Tibial artery (tissue), 4 donors: ENCODE data around the gene DTNB.

Source experiments
- DNase-seq, 2 donors: peaks; one replicate each; pipeline ENCODE4 v3.0.0-alpha.2; 2019
- H3K27ac ChIP-seq, 2 donors: fragments of 200-600 bp; sonication (generic) in 1 of 2; 1 replicate in 1 of 2; 2 replicates in 1 of 2; pipeline ENCODE4 v1.5.1; 2018 to 2019; ENCODE audit warnings: mild to moderate bottlenecking in 1 of 2
- H3K27me3 ChIP-seq, 2 donors: fragments of 200-600 bp; sonication (generic) in 1 of 2; one replicate each; pipeline versions ENCODE4 v1.5.1 to v1.6.0; 2016 to 2019
- H3K36me3 ChIP-seq, 3 donors: fragments of 200-600 bp; sonication (generic) in 2 of 3; one replicate each; pipeline ENCODE4 v1.5.1; 2016 to 2019; ENCODE audit warnings: mild to moderate bottlenecking in 2 of 3
- H3K4me1 ChIP-seq, 4 donors: fragments of 200-600 bp; sonication (generic) in 2 of 4; 1 replicate in 3 of 4; 2 replicates in 1 of 4; pipeline ENCODE4 v1.5.1; 2016 to 2019
- H3K4me3 ChIP-seq, 2 donors: fragments of 200-600 bp; sonication (generic) in 1 of 2; 1 replicate in 1 of 2; 2 replicates in 1 of 2; pipeline ENCODE4 v1.5.1; 2018 to 2019; ENCODE audit warnings: mild to moderate bottlenecking in 2 of 2
- H3K9me3 ChIP-seq, 3 donors: fragments of 200-600 bp; sonication (generic) in 1 of 3; one replicate each; pipeline ENCODE4 v1.5.1; 2016 to 2019
- CTCF ChIP-seq, 2 experiments: fragments of 200-600 bp in 1 of 2; fragments of 450-650 bp in 1 of 2; IDR thresholded peaks; one replicate each; pipeline ENCODE4 v1.5.1; 2017 to 2019; ENCODE audit warnings: antibody characterized with exemption in 2 of 2, mild to moderate bottlenecking in 1 of 2, moderate library complexity in 1 of 2
- intact Hi-C: fragments of 100-400 bp; cut with DNase I; formaldehyde crosslinking; loops from one replicate; pipeline ENCODE4 v1.15.0; 2023; ENCODE audit warnings: low total_unique reads

The DTNB gene

DNA sequence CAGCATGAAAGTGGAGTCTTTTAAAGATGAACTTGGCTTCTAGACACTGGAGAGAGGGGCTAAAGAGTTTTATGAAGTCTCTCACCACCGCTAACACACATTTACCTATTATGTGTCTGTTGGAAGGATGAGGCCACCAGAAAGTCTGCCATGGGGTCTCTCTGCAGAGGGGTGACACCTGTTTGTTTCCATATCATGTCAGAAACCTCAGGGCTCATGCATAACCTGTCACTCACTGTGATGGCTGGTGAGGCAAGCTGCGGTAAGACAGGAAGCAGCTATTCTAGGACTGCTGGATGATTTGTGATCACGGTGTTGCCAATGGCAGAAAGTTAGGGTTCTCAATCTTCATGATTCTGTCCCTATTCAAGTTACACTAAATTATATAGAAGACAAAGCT is 270.9 kb downstream of the DTNB start:
- no peak overlapping the region for H3K27ac ChIP-seq

GRCh38 chr2:25401307-25402026 is 271.9 kb downstream of the DTNB start:
- H3K27ac ChIP-seq: no peak overlapping the region
- TF ChIP-seq CTCF (IDR thresholded peaks at IDR 0.05): no peak

More for the DNA sequence above, 270.9 kb downstream of the DTNB start:
- H3K9me3 ChIP-seq: no peaks in the 10 kb centered on the region
- peaks cover 0 to 7% (median 0%) of the 10 kb centered on the region in 3 donors for H3K36me3 ChIP-seq
- no peaks in the 10 kb centered on the region for H3K4me1 ChIP-seq
- no peak for TF ChIP-seq CTCF (IDR thresholded peaks at IDR 0.05)
- intact Hi-C loops: no loop called here
- no peaks in the 10 kb centered on the region for H3K27me3 ChIP-seq
- H3K4me3 ChIP-seq: no peak overlapping the region
- no peak for DNase-seq

DNA sequence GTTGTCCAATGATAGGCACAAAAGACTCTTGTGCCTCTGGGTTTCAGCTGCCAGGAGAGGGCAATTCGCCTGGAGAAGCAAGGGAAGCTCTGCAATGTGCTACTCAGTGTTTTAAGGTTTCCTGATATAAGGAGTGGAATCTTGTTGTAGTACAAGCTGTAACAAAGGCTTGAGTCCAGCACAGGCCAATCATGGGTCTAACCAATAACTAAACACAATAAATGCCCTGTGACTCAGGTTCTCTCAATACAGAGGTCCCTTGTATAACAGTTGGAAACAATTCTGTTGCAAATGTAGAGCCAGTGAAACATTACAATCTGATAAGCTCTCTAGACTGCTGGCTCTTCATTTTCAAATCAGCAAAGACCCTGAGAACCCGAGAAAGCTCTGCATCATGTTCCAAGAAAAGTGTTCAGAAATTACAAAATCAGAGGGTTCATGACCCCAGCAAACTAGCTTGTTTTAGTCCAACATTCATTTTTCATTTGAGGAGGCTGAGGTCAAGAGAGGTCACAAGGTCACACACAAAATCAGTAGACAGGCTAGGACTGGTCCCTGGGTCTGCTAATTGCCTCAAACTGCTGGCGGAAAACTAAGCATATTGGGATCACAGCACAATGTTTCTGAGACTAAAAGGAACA is 272.7 kb downstream of the DTNB start:
- H3K27me3 ChIP-seq: no peaks in the 10 kb centered on the region
- H3K4me1 ChIP-seq: no peaks in the 10 kb centered on the region
- H3K9me3 ChIP-seq: no peaks in the 10 kb centered on the region
- H3K4me3 ChIP-seq: no peak overlapping the region
- no peak overlapping the region for H3K27ac ChIP-seq
- peaks cover 0 to 7% (median 0%) of the 10 kb centered on the region in 3 donors for H3K36me3 ChIP-seq
- TF ChIP-seq CTCF (IDR thresholded peaks at IDR 0.05): no peak
- DNase-seq: no peak
- intact Hi-C loops: no loop called here

More at GRCh38 chr2:25401307-25402026, 271.9 kb downstream of the DTNB start:
- peaks cover 0 to 7% (median 0%) of the 10 kb centered on the region in 3 donors for H3K36me3 ChIP-seq
- DNase-seq: no peak
- H3K27me3 ChIP-seq: no peaks in the 10 kb centered on the region
- no peaks in the 10 kb centered on the region for H3K4me1 ChIP-seq
- no peaks in the 10 kb centered on the region for H3K9me3 ChIP-seq
- intact Hi-C loops: no loop called here
- no peak overlapping the region for H3K4me3 ChIP-seq

DNA sequence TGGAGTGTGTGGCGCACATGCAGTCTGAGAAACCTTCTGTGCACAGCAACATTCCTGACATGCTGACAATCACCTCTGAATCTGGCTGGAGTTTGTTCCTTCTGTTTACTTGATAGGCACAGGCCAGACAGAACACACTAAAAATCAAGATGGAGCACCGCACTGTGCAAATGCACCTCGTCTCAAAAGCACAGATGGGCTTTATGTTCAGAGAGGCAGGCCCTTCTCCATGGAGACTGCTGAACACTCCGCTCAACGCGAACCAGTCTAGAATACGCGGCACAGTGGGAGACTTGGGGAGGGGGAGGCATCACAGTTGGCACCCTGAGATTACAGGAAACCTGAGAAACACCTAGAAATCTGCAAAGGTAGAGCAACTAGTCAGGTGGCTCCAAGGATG is 273.2 kb downstream of the DTNB start:
- DNase-seq: no peak
- Histone ChIP-seq H3K36me3 (peaks cover 0 to 7% (median 0%) of the 10 kb centered on the region in 3 donors), H3K4me3 (no peak overlapping the region), H3K27me3 (no peaks in the 10 kb centered on the region), H3K4me1 (no peaks in the 10 kb centered on the region), H3K27ac (no peak overlapping the region), H3K9me3 (no peaks in the 10 kb centered on the region)
- intact Hi-C loops: no loop called here
- no peak for TF ChIP-seq CTCF (IDR thresholded peaks at IDR 0.05)

- Histone ChIP-seq H3K36me3 (peaks cover 0 to 7% (median 0%) of the 10 kb centered on the region in 3 donors), H3K4me1 (no peaks in the 10 kb centered on the region), H3K9me3 (no peaks in the 10 kb centered on the region), H3K27ac (no peak overlapping the region), H3K4me3 (no peak overlapping the region), H3K27me3 (no peaks in the 10 kb centered on the region)
- no peak for TF ChIP-seq CTCF (IDR thresholded peaks at IDR 0.05)
- intact Hi-C loops: no loop called here
- no peak for DNase-seq
Observed at GRCh38 chr2:25398534-25398933, 274.8 kb downstream of the DTNB start.
